ENCODE results near the gene PLEKHA8.
A peak's percentile ranks its signal among the peaks of the same experiment; 100 is the strongest.
"Not testable (repeated sequence)": the region's sequence is repeated elsewhere in the genome, so short reads cannot be mapped to it uniquely, and the experiment has no call there.

Gene PLEKHA8

DNA sequence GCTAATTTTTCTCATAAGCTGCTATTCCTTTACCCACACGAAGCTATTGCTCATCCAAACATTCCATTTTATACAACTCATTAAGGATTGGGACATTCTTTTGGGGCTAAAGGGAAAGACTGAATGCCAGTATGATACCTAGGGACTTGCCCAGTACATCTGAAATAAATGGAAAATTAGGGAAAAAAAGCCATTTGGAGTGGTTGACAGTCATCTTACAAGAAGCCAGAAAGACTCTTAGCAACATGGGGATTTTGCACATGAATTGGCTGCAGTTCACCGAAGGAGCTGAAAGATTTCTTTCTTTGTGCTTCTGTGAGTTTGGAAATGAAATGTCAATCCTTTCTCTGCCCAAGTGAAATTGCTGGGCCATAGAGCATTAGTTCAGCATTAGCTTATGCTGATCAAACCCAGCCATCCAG is 63.3 kb downstream of the PLEKHA8 start:
- Histone ChIP-seq H4K20me1 (no peaks in the 10 kb centered on the region), H3K4me2 (no peak overlapping the region), H3K9ac (no peak overlapping the region), H3K9me3 (replicated peaks in 1 of 11) (peaks cover 0 to 6% (median 0%) of the 10 kb centered on the region in 11 experiments; a peak in 1 of 22 replicates), H3K27ac (no peak overlapping the region), H3K27me3 (no peaks in the 10 kb centered on the region), H3K36me3 (peaks cover 0 to 20% (median 4%) of the 10 kb centered on the region in 11 experiments; a peak in 8 of 22 replicates), H3K4me3 (no peak overlapping the region), H3K4me1 (peaks cover 0 to 20% (median 4%) of the 10 kb centered on the region in 10 experiments; a peak in 8 of 20 replicates)
- TF ChIP-seq Cebpa-rat (IDR thresholded peaks at IDR 0.05) = no peak

DNA sequence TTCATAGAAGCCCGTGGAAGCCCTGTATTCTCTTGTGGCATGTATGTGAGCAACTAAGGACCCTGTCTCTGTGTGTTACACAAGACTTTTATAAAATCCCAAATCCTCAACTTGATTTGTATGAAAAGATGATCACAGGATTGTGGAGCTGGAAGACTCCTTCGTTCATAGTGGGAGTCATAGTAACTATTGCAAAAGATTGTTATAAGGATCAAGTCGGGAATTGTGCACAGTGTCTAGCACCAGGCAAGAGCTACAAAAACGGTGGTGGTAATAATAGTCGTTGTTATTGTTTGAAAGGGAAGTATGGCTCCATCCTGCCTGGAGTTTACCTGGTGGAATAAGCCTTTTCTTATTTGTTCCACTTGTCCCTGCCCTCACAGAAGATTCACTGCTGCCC is 63.8 kb downstream of the PLEKHA8 start:
- TF ChIP-seq Cebpa-rat (IDR thresholded peaks at IDR 0.05) = no peak
- Histone ChIP-seq H3K4me3 (no peak overlapping the region), H3K4me2 (no peak overlapping the region), H3K9me3 (replicated peaks in 1 of 11) (peaks cover 0 to 6% (median 0%) of the 10 kb centered on the region in 11 experiments; a peak in 5 of 22 replicates), H3K9ac (no peak overlapping the region), H3K27ac (no peak overlapping the region), H4K20me1 (no peaks in the 10 kb centered on the region), H3K36me3 (peaks cover 0 to 15% (median 4%) of the 10 kb centered on the region in 11 experiments; a peak in 5 of 22 replicates), H3K4me1 (peaks cover 0 to 17% (median 4%) of the 10 kb centered on the region in 10 experiments; a peak in 8 of 20 replicates), H3K27me3 (no peaks in the 10 kb centered on the region)

DNA sequence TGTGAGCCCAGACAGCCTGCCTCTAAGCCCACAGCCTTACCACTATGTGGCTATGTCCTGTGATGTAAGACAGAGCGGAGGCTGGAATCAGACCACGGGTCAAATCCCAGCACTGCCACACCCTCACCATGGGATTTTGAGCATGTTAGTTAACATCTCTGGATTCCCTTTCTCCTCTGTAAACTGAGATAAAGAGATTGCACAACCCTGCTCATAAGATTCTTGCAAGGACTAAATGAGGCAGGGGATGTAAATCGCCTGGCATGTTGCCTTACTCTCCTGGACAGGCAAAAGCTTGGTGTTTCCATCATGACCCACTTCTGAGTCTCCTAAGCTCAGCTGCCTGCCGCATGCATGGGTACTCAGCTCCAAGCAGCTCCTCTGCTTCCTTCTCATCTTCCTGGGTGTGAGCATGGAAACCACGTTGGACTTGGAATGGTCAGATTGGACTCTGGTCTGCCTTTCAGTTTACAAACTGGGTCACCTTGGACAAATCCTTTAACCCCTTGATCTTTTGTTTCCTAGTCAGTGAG is 65.3 kb downstream of the PLEKHA8 start:
- peaks cover 0 to 11% (median 3%) of the 10 kb centered on the region in 10 experiments; a peak in 4 of 20 replicates for H3K4me1 ChIP-seq
- peak in 3 of 11 experiments; percentile 22 to 67 (median 33); a peak in 4 of 22 replicates for TF ChIP-seq Cebpa-rat (IDR thresholded peaks at IDR 0.05)
- H3K27me3 ChIP-seq = no peaks in the 10 kb centered on the region
- H3K9ac ChIP-seq = no peak overlapping the region
- no peak overlapping the region for H3K27ac ChIP-seq
- H3K36me3 ChIP-seq = peaks cover 0 to 13% (median 5%) of the 10 kb centered on the region in 11 experiments; a peak in 10 of 22 replicates
- H3K4me3 ChIP-seq = no peak overlapping the region
- H3K9me3 ChIP-seq (replicated peaks in 1 of 11) = peaks cover 7 to 19% (median 12%) of the 10 kb centered on the region in 11 experiments; a peak in 21 of 22 replicates
- H4K20me1 ChIP-seq = no peaks in the 10 kb centered on the region
- H3K4me2 ChIP-seq = no peak overlapping the region

GRCh38 chr7:30098599-30098998 is 70.4 kb downstream of the PLEKHA8 start:
- Histone ChIP-seq H3K36me3 (peaks cover 0 to 20% (median 13%) of the 10 kb centered on the region in 11 experiments; a peak in 13 of 22 replicates), H3K9me3 (replicated peaks in 1 of 11) (peaks cover 18 to 30% (median 24%) of the 10 kb centered on the region in 11 experiments; a peak in 21 of 22 replicates)
- H4K20me1 ChIP-seq, H3K4me2 ChIP-seq, H3K4me1 ChIP-seq, H3K9ac ChIP-seq, H3K27me3 ChIP-seq, H3K4me3 ChIP-seq, H3K27ac ChIP-seq: not testable (repeated sequence)

DNA sequence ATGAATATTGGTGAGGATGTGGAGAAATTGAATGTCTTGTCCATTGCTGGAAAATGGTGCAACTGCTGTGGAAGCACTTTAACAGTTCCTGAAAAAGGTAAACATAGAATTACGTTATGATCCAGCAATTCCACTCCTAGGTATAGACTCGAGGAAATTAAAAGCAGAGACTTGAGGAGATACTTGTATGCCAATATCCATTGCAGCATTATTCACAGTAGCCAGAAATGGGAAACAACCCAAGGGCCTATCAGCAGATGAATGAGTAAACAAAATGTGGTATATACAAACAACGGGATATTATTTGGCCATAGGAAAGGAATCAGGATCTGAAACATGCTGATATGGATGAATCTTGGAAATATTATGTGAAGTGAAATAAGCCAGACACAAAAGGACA is 74.1 kb downstream of the PLEKHA8 start:
- Histone ChIP-seq H3K4me2 (no peak overlapping the region), H3K27ac (no peak overlapping the region), H3K27me3 (no peaks in the 10 kb centered on the region), H3K36me3 (peaks cover 0 to 20% (median 13%) of the 10 kb centered on the region in 11 experiments; a peak in 13 of 22 replicates), H3K9ac (no peak overlapping the region), H3K4me3 (no peak overlapping the region), H3K9me3 (replicated peaks in 1 of 11) (peaks cover 17 to 25% (median 21%) of the 10 kb centered on the region in 11 experiments; a peak in 21 of 22 replicates), H4K20me1 (no peaks in the 10 kb centered on the region), H3K4me1 (no peaks in the 10 kb centered on the region)
- no peak for TF ChIP-seq Cebpa-rat (IDR thresholded peaks at IDR 0.05)

DNA sequence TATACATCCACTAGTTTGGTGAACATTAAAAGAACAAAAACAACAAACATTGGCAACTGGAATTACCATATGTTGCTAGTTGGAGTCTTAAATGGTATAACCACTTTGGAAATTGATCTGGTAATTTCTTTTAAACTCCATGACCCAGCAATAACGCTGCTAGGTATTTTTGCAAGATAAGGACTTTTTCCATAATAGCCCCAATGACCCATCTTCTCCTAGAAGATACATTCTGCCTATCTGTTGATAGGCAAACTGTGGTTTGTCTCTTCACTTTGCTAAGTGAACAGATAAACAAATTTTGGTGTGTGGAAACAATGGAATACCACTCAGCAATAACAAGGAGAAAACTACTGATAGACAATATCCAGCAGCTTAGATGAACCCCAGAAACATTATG is 75.9 kb downstream of the PLEKHA8 start:
- no peak overlapping the region for H3K27ac ChIP-seq
- peaks cover 3 to 12% (median 5%) of the 10 kb centered on the region in 11 experiments; a peak in 14 of 22 replicates for H3K36me3 ChIP-seq
- no peak for TF ChIP-seq Cebpa-rat (IDR thresholded peaks at IDR 0.05)
- H3K4me1 ChIP-seq = no peaks in the 10 kb centered on the region
- peaks cover 7 to 23% (median 20%) of the 10 kb centered on the region in 11 experiments; a peak in 17 of 22 replicates for H3K9me3 ChIP-seq (replicated peaks in 1 of 11)
- H3K4me2 ChIP-seq = no peak overlapping the region
- no peaks in the 10 kb centered on the region for H3K27me3 ChIP-seq
- no peaks in the 10 kb centered on the region for H4K20me1 ChIP-seq
- H3K4me3 ChIP-seq = no peak overlapping the region
- H3K9ac ChIP-seq = no peak overlapping the region

GRCh38 chr7:30112103-30112713 is 84.0 kb downstream of the PLEKHA8 start:
- H3K27ac ChIP-seq = no peak overlapping the region
- H3K36me3 ChIP-seq = peaks cover 5 to 27% (median 12%) of the 10 kb centered on the region in 11 experiments; a peak in 11 of 22 replicates
- H3K9me3 ChIP-seq (replicated peaks in 1 of 11) = peaks cover 36 to 65% (median 54%) of the 10 kb centered on the region in 11 experiments
- no peaks in the 10 kb centered on the region for H3K27me3 ChIP-seq
- H3K4me2 ChIP-seq = no peak overlapping the region
- no peak for TF ChIP-seq Cebpa-rat (IDR thresholded peaks at IDR 0.05)
- no peak overlapping the region for H3K9ac ChIP-seq
- H3K4me3 ChIP-seq = no peak overlapping the region
- no peaks in the 10 kb centered on the region for H4K20me1 ChIP-seq
- peaks cover 0 to 6% (median 0%) of the 10 kb centered on the region in 10 experiments; a peak in 2 of 20 replicates for H3K4me1 ChIP-seq

- Histone ChIP-seq H3K9me3 (replicated peaks in 1 of 11) (peaks cover 31 to 58% (median 47%) of the 10 kb centered on the region in 11 experiments), H3K9ac (no peak overlapping the region), H3K27ac (no peak overlapping the region), H3K4me1 (peaks cover 0 to 6% (median 0%) of the 10 kb centered on the region in 10 experiments; a peak in 2 of 20 replicates), H4K20me1 (no peaks in the 10 kb centered on the region), H3K36me3 (peaks cover 5 to 27% (median 12%) of the 10 kb centered on the region in 11 experiments; a peak in 11 of 22 replicates), H3K4me3 (no peak overlapping the region), H3K4me2 (no peak overlapping the region), H3K27me3 (no peaks in the 10 kb centered on the region)
- TF ChIP-seq Cebpa-rat (IDR thresholded peaks at IDR 0.05) = no peak
Observed at GRCh38 chr7:30113144-30113543, 84.9 kb downstream of the PLEKHA8 start.

- Histone ChIP-seq H3K36me3 (peaks cover 5 to 27% (median 12%) of the 10 kb centered on the region in 11 experiments; a peak in 11 of 22 replicates), H3K4me1 (peaks cover 0 to 6% (median 0%) of the 10 kb centered on the region in 10 experiments; a peak in 2 of 20 replicates), H3K4me2 (no peak overlapping the region), H3K9me3 (replicated peaks in 1 of 11) (peaks cover 31 to 47% (median 37%) of the 10 kb centered on the region in 11 experiments), H4K20me1 (no peaks in the 10 kb centered on the region), H3K9ac (no peak overlapping the region), H3K4me3 (no peak overlapping the region), H3K27ac (no peak overlapping the region), H3K27me3 (no peaks in the 10 kb centered on the region)
- TF ChIP-seq Cebpa-rat (IDR thresholded peaks at IDR 0.05) = no peak
Observed at GRCh38 chr7:30114536-30115238, 86.5 kb downstream of the PLEKHA8 start.

All from BLaER1 treated with 17β-estradiol and CSF1 and Interleukin-3, amounts not matched to agents 10 nM and 100 nM (cell line).